Ureter (tissue), 1 donor: ENCODE results near the gene BCAP31. TPM values are rescaled to one million over a fixed set of nuclear protein-coding genes. Genes with fewer than 3 reads are reported as not detected.

Source experiments
- DNase-seq: peaks from one replicate; pipeline ENCODE4 v3.0.0-alpha.2; 2020; ENCODE audit warnings: low spot score
- total RNA-seq: library from RNA; stranded (reverse); gene quantifications from one replicate; pipeline ENCODE4 v1.2.4, GENCODE V29; 2023
- donor health status: DM: yes; HTN: yes; CAD: no.

BCAP31 gene
- total RNA-seq, 1 donor from 2014 or later: 315 TPM

GRCh38 chrX:153651540-153652079 lies 72.6 kb downstream of the BCAP31 start:
- DNase-seq: no peak

GRCh38 chrX:153650959-153651358 lies 73.2 kb downstream of the BCAP31 start:
- DNase-seq: no peak

Other genes with a start within 250 kb of the BCAP31 start
- 77.5 TPM for gene BGN, start 229.4 kb downstream of the BCAP31 start, total RNA-seq
- not detected for gene ATP2B3, start 206.7 kb downstream of the BCAP31 start, total RNA-seq
- gene CCNQ, start 125.2 kb downstream of the BCAP31 start, total RNA-seq: 15.0 TPM
- 2.7 TPM for gene DUSP9, start 77.2 kb downstream of the BCAP31 start, total RNA-seq
- 12.3 TPM for gene PNCK, start 50.6 kb downstream of the BCAP31 start, total RNA-seq
- 70.3 TPM for gene SLC6A8, start 36.5 kb downstream of the BCAP31 start, total RNA-seq
- gene ABCD1, start 469 bp upstream of the BCAP31 start, total RNA-seq: 15.1 TPM
- 42.8 TPM for gene PLXNB3, start 39.9 kb upstream of the BCAP31 start, total RNA-seq
- 2.7 TPM for gene SRPK3, start 56.7 kb upstream of the BCAP31 start, total RNA-seq
- 57.0 TPM for gene IDH3G, start 70.0 kb upstream of the BCAP31 start, total RNA-seq
- 253 TPM for gene SSR4, start 70.3 kb upstream of the BCAP31 start, total RNA-seq
- 10.6 TPM for gene PDZD4, start 106.2 kb upstream of the BCAP31 start, total RNA-seq
- gene L1CAM, start 161.8 kb upstream of the BCAP31 start, total RNA-seq: 3.8 TPM
- 2.3 TPM for gene AVPR2, start 180.3 kb upstream of the BCAP31 start, total RNA-seq
- gene ARHGAP4, start 201.9 kb upstream of the BCAP31 start, total RNA-seq: 43.7 TPM
- gene NAA10, start 210.7 kb upstream of the BCAP31 start, total RNA-seq: 83.7 TPM
- gene RENBP, start 220.3 kb upstream of the BCAP31 start, total RNA-seq: 7.4 TPM
- gene HCFC1, start 247.4 kb upstream of the BCAP31 start, total RNA-seq: 73.9 TPM
- gene TMEM187, start 248.4 kb upstream of the BCAP31 start, total RNA-seq: 12.8 TPM